ENCODE results near the gene CEP72.

DNA sequence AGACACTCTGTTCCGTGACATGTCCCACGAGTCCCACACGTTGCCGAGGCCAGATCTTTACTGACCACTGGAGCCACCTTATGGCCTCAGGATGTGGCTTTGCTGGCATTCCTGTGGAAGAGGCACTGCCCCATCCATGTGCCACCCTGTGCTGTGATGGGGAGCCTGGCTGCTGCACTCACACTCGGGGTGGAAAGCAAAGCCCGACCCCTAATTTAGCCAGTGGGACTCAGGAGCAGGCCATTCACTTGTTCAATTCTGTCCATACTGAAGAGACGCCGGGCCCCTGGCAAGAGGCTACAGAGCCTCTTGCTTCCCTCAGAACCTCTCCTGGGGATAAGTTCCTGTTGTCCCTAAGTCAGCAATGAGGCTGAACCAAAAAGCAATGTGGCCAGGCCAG is 18.6 kb upstream of the CEP72 start:
- TF ChIP-seq, protein P1, sequence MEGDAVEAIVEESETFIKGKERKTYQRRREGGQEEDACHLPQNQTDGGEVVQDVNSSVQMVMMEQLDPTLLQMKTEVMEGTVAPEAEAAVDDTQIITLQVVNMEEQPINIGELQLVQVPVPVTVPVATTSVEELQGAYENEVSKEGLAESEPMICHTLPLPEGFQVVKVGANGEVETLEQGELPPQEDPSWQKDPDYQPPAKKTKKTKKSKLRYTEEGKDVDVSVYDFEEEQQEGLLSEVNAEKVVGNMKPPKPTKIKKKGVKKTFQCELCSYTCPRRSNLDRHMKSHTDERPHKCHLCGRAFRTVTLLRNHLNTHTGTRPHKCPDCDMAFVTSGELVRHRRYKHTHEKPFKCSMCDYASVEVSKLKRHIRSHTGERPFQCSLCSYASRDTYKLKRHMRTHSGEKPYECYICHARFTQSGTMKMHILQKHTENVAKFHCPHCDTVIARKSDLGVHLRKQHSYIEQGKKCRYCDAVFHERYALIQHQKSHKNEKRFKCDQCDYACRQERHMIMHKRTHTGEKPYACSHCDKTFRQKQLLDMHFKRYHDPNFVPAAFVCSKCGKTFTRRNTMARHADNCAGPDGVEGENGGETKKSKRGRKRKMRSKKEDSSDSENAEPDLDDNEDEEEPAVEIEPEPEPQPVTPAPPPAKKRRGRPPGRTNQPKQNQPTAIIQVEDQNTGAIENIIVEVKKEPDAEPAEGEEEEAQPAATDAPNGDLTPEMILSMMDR (IDR thresholded peaks at IDR 0.05) = no peak
- TF ChIP-seq POLR2A (IDR thresholded peaks at IDR 0.05) = no peak
